SK-N-SH (cell line): Measurements from ENCODE around the gene ZNF425. TPM values are rescaled to one million over a fixed set of nuclear protein-coding genes. Genes with fewer than 3 reads are reported as not detected.

Source experiments
- CTCF ChIA-PET: fragments of 300-600, 350-600 bp; formaldehyde crosslinking; extraction: SDS; loops from one replicate; lab custom pipeline; 2021; lab: Yijun Ruan, JAX
- POLR2A ChIA-PET: fragments of 350-600 bp; sonication (Branson Sonifier 250); formaldehyde crosslinking; extraction: SDS; loops from one replicate; lab custom pipeline; 2020; ENCODE audit warnings: antibody characterized with exemption, inconsistent platforms; lab: Yijun Ruan, JAX
- DNase-seq: peaks from one replicate; pipeline ENCODE4 v3.0.0; 2012
- H2AFZ ChIP-seq: fragments of 200-600 bp; sonication (generic); 2 replicates; pipeline ENCODE4 v1.8.1; 2016; ENCODE audit warnings: antibody characterized with exemption, mild to moderate bottlenecking, low read depth
- H3F3A ChIP-seq: fragments of 200-600 bp; sonication (generic); replicated peaks from 2 replicates; pipeline ENCODE3; 2016; ENCODE audit warnings: antibody characterized with exemption, mild to moderate bottlenecking; ENCODE audit not compliant: insufficient read depth
- H3K27ac ChIP-seq, 2 experiments: fragments of 200-500 bp in 1 of 2; fragments of 200-600 bp in 1 of 2; sonication (Bioruptor generic) in 1 of 2; sonication (generic), shearing (Covaris generic) in 1 of 2; 2 replicates each; pipeline versions ENCODE4 v1.5.1 to v1.6.1; 2014 to 2016; ENCODE audit warnings: low read depth in 2 of 2, inconsistent platforms in 1 of 2, low read length in 1 of 2, mild to moderate bottlenecking in 1 of 2, mixed read lengths in 1 of 2
- H3K27me3 ChIP-seq: fragments of 200-600 bp; sonication (generic), shearing (Covaris generic); 2 replicates; pipeline ENCODE4 v1.6.1; 2016; ENCODE audit warnings: mixed run types; ENCODE audit not compliant: insufficient read depth
- H3K36me3 ChIP-seq, 2 experiments: fragments of 200-500 bp in 1 of 2; fragments of 200-600 bp in 1 of 2; sonication (Bioruptor generic) in 1 of 2; sonication (generic) in 1 of 2; replicated peaks in 1 of 2; 2 replicates each; pipeline versions ENCODE3 to v1.5.1; 2014 to 2016; ENCODE audit warnings: low read length in 1 of 2, mild to moderate bottlenecking in 1 of 2; ENCODE audit not compliant: insufficient read depth in 2 of 2, control insufficient read depth in 1 of 2
- H3K4me1 ChIP-seq, 2 experiments: fragments of 200-500 bp in 1 of 2; fragments of 200-600 bp in 1 of 2; sonication (Bioruptor generic) in 1 of 2; sonication (generic), shearing (Covaris generic) in 1 of 2; 2 replicates each; pipeline versions ENCODE4 v1.5.1 to v1.6.1; 2014 to 2016; ENCODE audit warnings: low read depth in 1 of 2, low read length in 1 of 2, mixed run types in 1 of 2; ENCODE audit not compliant: insufficient read depth in 2 of 2, control insufficient read depth in 1 of 2
- H3K4me2 ChIP-seq: fragments of 200-600 bp; sonication (generic), shearing (Covaris generic); 2 replicates; pipeline ENCODE4 v1.6.1; 2017; ENCODE audit warnings: mixed run types
- H3K4me3 ChIP-seq, 2 experiments: fragments of 200-500 bp in 1 of 2; fragments of 200-600 bp in 1 of 2; sonication (Bioruptor generic) in 1 of 2; sonication (generic), shearing (Covaris generic) in 1 of 2; 2 replicates each; pipeline versions ENCODE4 v1.5.1 to v1.8.1; 2014 to 2016; ENCODE audit warnings: low read depth in 2 of 2, inconsistent platforms in 1 of 2, low read length in 1 of 2, mild to moderate bottlenecking in 1 of 2, mixed read lengths in 1 of 2, moderate library complexity in 1 of 2
- H3K79me2 ChIP-seq: fragments of 200-600 bp; sonication (generic); 2 replicates; pipeline ENCODE4 v1.8.1; 2017; ENCODE audit warnings: mild to moderate bottlenecking; ENCODE audit not compliant: insufficient read depth
- H3K9ac ChIP-seq: fragments of 200-600 bp; sonication (generic); 2 replicates; pipeline ENCODE4 v1.6.1; 2017; ENCODE audit warnings: mixed run types
- H3K9me2 ChIP-seq: fragments of 200-600 bp; sonication (generic); 2 replicates; pipeline ENCODE4 v1.6.1; 2017; ENCODE audit warnings: mixed run types
- H3K9me3 ChIP-seq: fragments of 200-600 bp; sonication (generic); 2 replicates; pipeline ENCODE4 v1.6.1; 2017; ENCODE audit warnings: mixed run types, mild to moderate bottlenecking, moderate library complexity
- H4K20me1 ChIP-seq: fragments of 200-600 bp; sonication (generic); 2 replicates; pipeline ENCODE4 v1.6.1; 2017; ENCODE audit warnings: mild to moderate bottlenecking, mixed run types; ENCODE audit not compliant: insufficient read depth
- CHD2 ChIP-seq: fragments of 150-350 bp; IDR thresholded peaks from 2 replicates; pipeline ENCODE4 v1.6.1; 2018; ENCODE audit warnings: low read length; ENCODE audit not compliant: partially characterized antibody
- ELF1 ChIP-seq: IDR thresholded peaks from 2 replicates; pipeline ENCODE4 v1.4.0; 2012
- EP300 ChIP-seq, 2 experiments: IDR thresholded peaks; 2 replicates each; pipeline versions ENCODE4 v1.4.0 to v1.6.1; 2012; ENCODE audit warnings: borderline replicate concordance in 1 of 2, low read depth in 1 of 2, low read length in 1 of 2
- FOXJ3 ChIP-seq: sonication (generic); formaldehyde crosslinking; IDR thresholded peaks from 2 replicates; pipeline ENCODE4 v1.5.1; 2020; ENCODE audit warnings: mild to moderate bottlenecking, missing genetic modification reagents
- GABPA ChIP-seq: IDR thresholded peaks from 2 replicates; pipeline ENCODE4 v1.4.0; 2012; ENCODE audit warnings: low read depth, mild to moderate bottlenecking
- NRF1 ChIP-seq: IDR thresholded peaks from 2 replicates; pipeline ENCODE4 v1.6.1; 2012; ENCODE audit warnings: low read depth, mild to moderate bottlenecking, low read length
- POLR2AphosphoS5 ChIP-seq: IDR thresholded peaks from 2 replicates; pipeline ENCODE4 v1.6.1; 2012; ENCODE audit warnings: low read depth, low read length
- RAD21 ChIP-seq: IDR thresholded peaks from 2 replicates; pipeline ENCODE4 v1.6.1; 2012; ENCODE audit warnings: mild to moderate bottlenecking, low read length
- RFX5 ChIP-seq: IDR thresholded peaks from 2 replicates; pipeline ENCODE4 v1.6.1; 2012; ENCODE audit warnings: mild to moderate bottlenecking, improper control_type of control experiment, low read length
- RXRA ChIP-seq: IDR thresholded peaks from 2 replicates; pipeline ENCODE4 v1.4.0; 2012; ENCODE audit warnings: low read depth, mild to moderate bottlenecking, borderline replicate concordance
- TCF12 ChIP-seq: IDR thresholded peaks from 2 replicates; pipeline ENCODE4 v1.4.0; 2012
- WGBS: methylation state at CpG from one replicate; pipeline ENCODE4 v1.1.6; 2017; ENCODE audit warnings: low lambda C conversion rate; 5-methylcytosine and 5-hydroxymethylcytosine counted together
- polyA plus RNA-seq, 3 experiments: library from polyadenylated mRNA; depleted of rRNA; stranded (reverse); fragments of >200 nt; gene quantifications; 2 replicates each; pipeline ENCODE4 v1.2.3, GENCODE V29; 2012
- TF ChIP-seq, protein P1 (sequence below): fragments of 150-350 bp; IDR thresholded peaks from 2 replicates; pipeline ENCODE4 v1.6.1; 2017; ENCODE audit warnings: antibody characterized with exemption, low read length, low read depth, borderline replicate concordance
- TF ChIP-seq, protein P2 (sequence below): IDR thresholded peaks from 2 replicates; pipeline ENCODE4; 2012
- TF ChIP-seq, protein P3 (sequence below): fragments of 150-350 bp; IDR thresholded peaks from 2 replicates; pipeline ENCODE4 v1.6.1; 2016; ENCODE audit warnings: mild to moderate bottlenecking, low read depth, low read length
- TF ChIP-seq, protein P4 (sequence below): IDR thresholded peaks from 2 replicates; pipeline ENCODE4 v1.4.0; 2012; ENCODE audit warnings: low read depth

Gene ZNF425
- polyA plus RNA-seq, 1 of the 3 experiments (the other 2 are of a cell fraction), result 1.4 TPM

DNA sequence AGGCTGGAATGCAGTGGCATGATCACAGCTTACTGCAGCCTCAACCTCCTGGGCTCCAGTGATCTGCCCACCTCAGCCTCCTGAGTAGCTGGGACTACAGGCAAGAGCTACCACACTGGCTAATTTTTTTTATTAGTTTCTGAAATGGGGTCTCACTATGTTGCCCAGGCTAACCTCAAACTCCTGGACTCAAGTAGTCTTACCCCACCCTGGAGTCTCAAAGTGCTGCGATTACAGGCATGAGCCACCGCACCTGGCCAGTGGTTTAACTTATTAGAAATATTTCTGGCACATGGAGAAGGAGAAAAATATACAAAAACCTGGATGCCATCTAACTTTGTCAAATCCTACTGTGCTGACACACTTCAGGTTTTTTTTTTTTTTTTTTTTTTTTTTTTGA lies 50.8 kb downstream of the ZNF425 start:
- Histone ChIP-seq H3K36me3 (peaks cover 31 to 37% of the 10 kb centered on the region in 2 experiments), H3K4me1 (no peaks in the 10 kb centered on the region), H3K4me3 (no peak overlapping the region), H3F3A (no peaks in the 10 kb centered on the region), H3K4me2 (no peak overlapping the region), H3K27me3 (no peaks in the 10 kb centered on the region), H4K20me1 (no peaks in the 10 kb centered on the region), H2AFZ (no peak overlapping the region), H3K9ac (no peak overlapping the region), H3K27ac (no peak overlapping the region), H3K9me2 (no peaks in the 10 kb centered on the region), H3K79me2 (peaks cover 16% of the 10 kb centered on the region; the same call in 1 of the 2 replicates), H3K9me3 (no peaks in the 10 kb centered on the region)
- 100% methylated on average over 2 of the region's 2 CpGs for WGBS
- ChIA-PET POLR2A (no interaction called here), CTCF (interaction anchor here (0.7 to 5.7 kb wide), 3 partner anchors 10 to 70 kb away, joined by 3 to 25 read pairs (median 3); no protein-coding TSS in a partner anchor)
- DNase-seq, result no peak
- TF ChIP-seq, protein P1, sequence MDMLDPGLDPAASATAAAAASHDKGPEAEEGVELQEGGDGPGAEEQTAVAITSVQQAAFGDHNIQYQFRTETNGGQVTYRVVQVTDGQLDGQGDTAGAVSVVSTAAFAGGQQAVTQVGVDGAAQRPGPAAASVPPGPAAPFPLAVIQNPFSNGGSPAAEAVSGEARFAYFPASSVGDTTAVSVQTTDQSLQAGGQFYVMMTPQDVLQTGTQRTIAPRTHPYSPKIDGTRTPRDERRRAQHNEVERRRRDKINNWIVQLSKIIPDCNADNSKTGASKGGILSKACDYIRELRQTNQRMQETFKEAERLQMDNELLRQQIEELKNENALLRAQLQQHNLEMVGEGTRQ, result no peak
- no peak for TF ChIP-seq ELF1

DNA sequence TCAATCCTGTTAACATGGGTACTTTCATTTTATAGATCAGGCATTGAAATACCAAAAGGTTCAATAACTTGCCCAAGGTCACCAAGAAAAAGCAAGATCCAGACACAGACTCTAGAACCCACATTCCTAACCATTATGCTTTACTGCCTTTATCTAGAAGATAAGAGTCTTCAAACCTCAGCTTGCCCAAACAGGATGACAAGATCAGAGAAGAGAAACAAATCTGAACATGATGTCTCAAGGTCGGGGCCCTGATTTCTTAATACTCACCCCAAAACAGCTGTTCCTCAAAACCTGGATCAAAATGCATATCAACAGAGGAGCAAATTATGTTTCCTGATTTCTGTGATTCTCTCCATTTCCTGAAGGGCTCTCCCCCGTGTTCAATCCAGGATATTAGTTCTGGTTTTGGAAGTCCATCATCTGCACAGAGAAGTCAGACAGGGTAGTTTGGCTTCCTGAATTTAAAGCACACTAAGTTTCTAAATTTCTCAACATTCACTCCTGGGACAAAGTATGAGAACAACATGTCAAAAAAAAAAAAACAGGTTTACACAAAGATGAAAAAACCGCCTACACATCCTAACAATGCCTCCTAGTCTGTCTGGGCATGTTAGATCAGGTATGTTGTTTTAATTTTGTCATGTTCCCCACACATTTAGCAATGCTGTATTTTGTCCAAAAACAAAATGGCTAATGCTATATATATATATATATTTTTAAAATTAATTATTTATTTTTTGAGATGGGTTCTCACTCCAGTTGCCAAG lies 51.8 kb downstream of the ZNF425 start:
- Histone ChIP-seq H3K27me3 (no peaks in the 10 kb centered on the region), H4K20me1 (no peaks in the 10 kb centered on the region), H3F3A (no peaks in the 10 kb centered on the region), H3K79me2 (peaks cover 16% of the 10 kb centered on the region; the same call in 1 of the 2 replicates), H3K9me2 (no peaks in the 10 kb centered on the region), H3K36me3 (peaks cover 38 to 43% of the 10 kb centered on the region in 2 experiments), H3K27ac (no peak overlapping the region), H3K9me3 (no peaks in the 10 kb centered on the region), H2AFZ (no peak overlapping the region), H3K4me2 (no peak overlapping the region), H3K9ac (no peak overlapping the region), H3K4me1 (no peaks in the 10 kb centered on the region), H3K4me3 (no peak overlapping the region)
- TF ChIP-seq GABPA, result no peak
- TF ChIP-seq, protein P1, result no peak
- TF ChIP-seq RAD21, result no peak
- TF ChIP-seq RXRA, result no peak
- TF ChIP-seq FOXJ3 (CRISPR knock-in tag), result no peak
- no peak for TF ChIP-seq NRF1
- TF ChIP-seq POLR2AphosphoS5, result no peak
- ChIA-PET POLR2A (no interaction called here), CTCF (interaction anchor here (0.7 to 5.7 kb wide), 4 partner anchors 9 to 69 kb away, joined by 3 to 25 read pairs (median 3); no protein-coding TSS in a partner anchor)
- WGBS, result 97% methylated on average over 3 of the region's 3 CpGs
- DNase-seq, result no peak

DNA sequence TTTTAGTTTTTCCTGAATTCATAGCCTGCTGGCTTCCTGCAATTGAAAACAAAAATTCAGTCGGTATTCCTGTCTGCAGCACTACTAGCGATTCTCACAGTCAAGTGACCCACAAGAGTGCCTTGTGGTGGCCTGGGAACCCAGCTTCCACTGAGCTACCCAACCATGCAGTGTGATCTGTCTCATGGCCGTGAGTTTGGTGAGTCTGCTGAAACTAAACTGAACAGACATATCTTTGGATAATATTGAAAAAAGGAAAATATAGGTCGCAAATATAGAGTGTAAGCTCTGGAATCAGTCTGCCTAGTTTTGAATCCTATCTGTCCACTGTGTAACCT lies 53.7 kb downstream of the ZNF425 start:
- Histone ChIP-seq H3K27ac (no peak overlapping the region), H2AFZ (no peak overlapping the region), H3K9ac (no peak overlapping the region), H3K9me3 (no peaks in the 10 kb centered on the region), H4K20me1 (no peaks in the 10 kb centered on the region), H3K4me3 (no peak overlapping the region), H3K79me2 (peaks cover 4% of the 10 kb centered on the region; the same call in 1 of the 2 replicates), H3K27me3 (no peaks in the 10 kb centered on the region), H3K4me1 (no peaks in the 10 kb centered on the region), H3F3A (no peaks in the 10 kb centered on the region), H3K4me2 (no peak overlapping the region), H3K9me2 (no peaks in the 10 kb centered on the region), H3K36me3 (peaks cover 39 to 47% of the 10 kb centered on the region in 2 experiments)
- 97% methylated on average over 4 of the region's 4 CpGs for WGBS
- DNase-seq, result no peak
- ChIA-PET CTCF (interaction anchor here (0.8 to 2.4 kb wide), 5 partner anchors 15 to 75 kb away, joined by 3 to 8 read pairs (median 4); partner anchors contain the start of genes ZNF398 and ZNF425), POLR2A (no interaction called here)
- TF ChIP-seq RFX5 (no peak), RAD21 (no peak), CHD2 (no peak), TCF12 (no peak), EP300 (IDR thresholded peaks at IDR 0.05; ENCODE audit: borderline replicate concordance in 1 of 2, low read depth in 1 of 2, low read length in 1 of 2) (no peak), NRF1 (no peak)
- TF ChIP-seq, protein P2, sequence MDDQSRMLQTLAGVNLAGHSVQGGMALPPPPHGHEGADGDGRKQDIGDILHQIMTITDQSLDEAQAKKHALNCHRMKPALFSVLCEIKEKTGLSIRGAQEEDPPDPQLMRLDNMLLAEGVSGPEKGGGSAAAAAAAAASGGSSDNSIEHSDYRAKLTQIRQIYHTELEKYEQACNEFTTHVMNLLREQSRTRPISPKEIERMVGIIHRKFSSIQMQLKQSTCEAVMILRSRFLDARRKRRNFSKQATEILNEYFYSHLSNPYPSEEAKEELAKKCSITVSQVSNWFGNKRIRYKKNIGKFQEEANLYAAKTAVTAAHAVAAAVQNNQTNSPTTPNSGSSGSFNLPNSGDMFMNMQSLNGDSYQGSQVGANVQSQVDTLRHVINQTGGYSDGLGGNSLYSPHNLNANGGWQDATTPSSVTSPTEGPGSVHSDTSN, result no peak
- TF ChIP-seq, protein P3, sequence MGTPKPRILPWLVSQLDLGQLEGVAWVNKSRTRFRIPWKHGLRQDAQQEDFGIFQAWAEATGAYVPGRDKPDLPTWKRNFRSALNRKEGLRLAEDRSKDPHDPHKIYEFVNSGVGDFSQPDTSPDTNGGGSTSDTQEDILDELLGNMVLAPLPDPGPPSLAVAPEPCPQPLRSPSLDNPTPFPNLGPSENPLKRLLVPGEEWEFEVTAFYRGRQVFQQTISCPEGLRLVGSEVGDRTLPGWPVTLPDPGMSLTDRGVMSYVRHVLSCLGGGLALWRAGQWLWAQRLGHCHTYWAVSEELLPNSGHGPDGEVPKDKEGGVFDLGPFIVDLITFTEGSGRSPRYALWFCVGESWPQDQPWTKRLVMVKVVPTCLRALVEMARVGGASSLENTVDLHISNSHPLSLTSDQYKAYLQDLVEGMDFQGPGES, result no peak
- TF ChIP-seq, protein P4, sequence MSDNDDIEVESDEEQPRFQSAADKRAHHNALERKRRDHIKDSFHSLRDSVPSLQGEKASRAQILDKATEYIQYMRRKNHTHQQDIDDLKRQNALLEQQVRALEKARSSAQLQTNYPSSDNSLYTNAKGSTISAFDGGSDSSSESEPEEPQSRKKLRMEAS, result no peak
- TF ChIP-seq, protein P1, result no peak
